SU-DHL-6 (cell line): ENCODE results near the gene ARHGEF18.

Source experiments
- H2AFZ ChIP-seq: fragments of 200-600 bp; sonication (generic); 2 replicates; pipeline ENCODE4 v1.6.1; 2014; ENCODE audit warnings: low read depth, mild to moderate bottlenecking, moderate library complexity, mixed read lengths, antibody characterized with exemption, low read length; ENCODE audit not compliant: severe bottlenecking
- H3F3A ChIP-seq: fragments of 200-600 bp; shearing (Covaris generic); 2 replicates; pipeline ENCODE4 v1.6.0; 2016; ENCODE audit warnings: antibody characterized with exemption, mild to moderate bottlenecking; ENCODE audit not compliant: insufficient read depth
- H3K27ac ChIP-seq: fragments of 200-600 bp; sonication (generic); 2 replicates; pipeline ENCODE4 v1.5.1; 2016; ENCODE audit warnings: low read depth, mild to moderate bottlenecking, low read length, moderate library complexity, mixed read lengths
- H3K27me3 ChIP-seq: fragments of 200-600 bp; sonication (generic), shearing (Covaris generic); 2 replicates; pipeline ENCODE4 v1.6.0; 2014; ENCODE audit warnings: mild to moderate bottlenecking, low read length
- H3K36me3 ChIP-seq: fragments of 200-600 bp; sonication (generic); 2 replicates; pipeline ENCODE4 v1.6.1; 2014; ENCODE audit warnings: mild to moderate bottlenecking, low read length, mixed read lengths
- H3K4me2 ChIP-seq: fragments of 300-600, 200-600 bp; shearing (Covaris generic), sonication (generic); 2 replicates; pipeline ENCODE4 v1.6.0; 2014; ENCODE audit warnings: low read length, low read depth, mild to moderate bottlenecking; ENCODE audit not compliant: poor library complexity, severe bottlenecking
- H3K4me3 ChIP-seq: fragments of 200-600 bp; sonication (generic); 2 replicates; pipeline ENCODE4 v1.5.1; 2014; ENCODE audit warnings: antibody characterized with exemption, low read length, mild to moderate bottlenecking, mixed read lengths; ENCODE audit not compliant: insufficient read depth, poor library complexity, severe bottlenecking
- H3K79me2 ChIP-seq: fragments of 200-600 bp; sonication (generic); 2 replicates; pipeline ENCODE4 v1.6.1; 2014; ENCODE audit warnings: mild to moderate bottlenecking, low read length, moderate library complexity; ENCODE audit not compliant: insufficient read depth
- H3K9ac ChIP-seq: fragments of 200-600 bp; sonication (generic); 2 replicates; pipeline ENCODE4 v1.7.0; 2014; ENCODE audit warnings: mild to moderate bottlenecking, low read length
- H3K9me2 ChIP-seq: fragments of 200-600 bp; sonication (generic); replicated peaks from 2 replicates; pipeline ENCODE4 v1.6.1; 2014; ENCODE audit warnings: low read length; ENCODE audit not compliant: insufficient read depth
- H3K9me3 ChIP-seq: fragments of 200-600 bp; sonication (generic); 2 replicates; pipeline ENCODE4 v1.6.1; 2014; ENCODE audit warnings: low read length, mixed read lengths; ENCODE audit not compliant: insufficient read depth
- H4K20me1 ChIP-seq: fragments of 200-600 bp; sonication (generic); 2 replicates; pipeline ENCODE4 v1.6.1; 2014; ENCODE audit warnings: low read depth, mild to moderate bottlenecking, antibody characterized with exemption, low read length, moderate library complexity, mixed read lengths
- CTCF ChIP-seq: fragments of 200-600 bp; sonication (generic); IDR thresholded peaks from one replicate; pipeline ENCODE4 v1.5.1; 2017; ENCODE audit warnings: antibody characterized with exemption, mild to moderate bottlenecking, low read length, moderate library complexity; ENCODE audit not compliant: insufficient read depth, poor library complexity, severe bottlenecking
- EZH2phosphoT487 ChIP-seq: fragments of 200-600 bp; sonication (generic), shearing (Covaris generic); conservative IDR thresholded peaks from 2 replicates; pipeline ENCODE4 v1.6.1; 2018; ENCODE audit warnings: mild to moderate bottlenecking, antibody characterized with exemption, low read length, moderate library complexity, mixed read lengths

ARHGEF18 gene

GRCh38 chr19:7382694-7383093, 34.0 kb downstream of the ARHGEF18 start:
- H3K79me2 ChIP-seq, result no peaks in the 10 kb centered on the region
- H3K9ac ChIP-seq, result no peak overlapping the region
- H3K27ac ChIP-seq, result no peak overlapping the region
- H3F3A ChIP-seq, result no peaks in the 10 kb centered on the region
- H3K9me3 ChIP-seq, result no peaks in the 10 kb centered on the region
- no peak overlapping the region for H3K4me2 ChIP-seq
- no peak overlapping the region for H3K4me3 ChIP-seq
- no peaks in the 10 kb centered on the region for H3K9me2 ChIP-seq
- no peaks in the 10 kb centered on the region for H4K20me1 ChIP-seq
- H3K27me3 ChIP-seq, result no peaks in the 10 kb centered on the region
- no peak overlapping the region for H2AFZ ChIP-seq
- TF ChIP-seq EZH2phosphoT487 (no peak), CTCF (no peak)
- 0 out of 2 replicates have a peak, but pooled peaks cover 9% of the 10 kb centered on the region for H3K36me3 ChIP-seq

GRCh38 chr19:7383284-7383683, 34.5 kb downstream of the ARHGEF18 start:
- H3K27ac ChIP-seq, result no peak overlapping the region
- H2AFZ ChIP-seq, result no peak overlapping the region
- no peaks in the 10 kb centered on the region for H3K9me3 ChIP-seq
- no peak overlapping the region for H3K4me3 ChIP-seq
- H3K79me2 ChIP-seq, result no peaks in the 10 kb centered on the region
- H4K20me1 ChIP-seq, result no peaks in the 10 kb centered on the region
- 0 out of 2 replicates have a peak, but pooled peaks cover 9% of the 10 kb centered on the region for H3K36me3 ChIP-seq
- no peak overlapping the region for H3K4me2 ChIP-seq
- no peaks in the 10 kb centered on the region for H3K27me3 ChIP-seq
- H3F3A ChIP-seq, result no peaks in the 10 kb centered on the region
- no peak overlapping the region for H3K9ac ChIP-seq
- no peaks in the 10 kb centered on the region for H3K9me2 ChIP-seq
- TF ChIP-seq EZH2phosphoT487 (no peak), CTCF (no peak)

GRCh38 chr19:7385062-7385461, 36.3 kb downstream of the ARHGEF18 start:
- TF ChIP-seq CTCF, result no peak
- TF ChIP-seq EZH2phosphoT487, result no peak
- H3K79me2 ChIP-seq, result no peaks in the 10 kb centered on the region
- H4K20me1 ChIP-seq, result no peaks in the 10 kb centered on the region
- no peaks in the 10 kb centered on the region for H3K9me3 ChIP-seq
- H3K9ac ChIP-seq, result no peak overlapping the region
- H2AFZ ChIP-seq, result no peak overlapping the region
- no peak overlapping the region for H3K27ac ChIP-seq
- H3K36me3 ChIP-seq, result 0 out of 2 replicates have a peak, but pooled peaks cover 5% of the 10 kb centered on the region
- no peak overlapping the region for H3K4me3 ChIP-seq
- H3K4me2 ChIP-seq, result no peak overlapping the region
- no peaks in the 10 kb centered on the region for H3K9me2 ChIP-seq
- no peaks in the 10 kb centered on the region for H3F3A ChIP-seq
- no peaks in the 10 kb centered on the region for H3K27me3 ChIP-seq
